Keratinocyte (primary cell): Measurements from ENCODE around the gene ZNF202. TPM values are rescaled to one million over a fixed set of nuclear protein-coding genes. Genes with fewer than 3 reads are reported as not detected.

Source experiments
- DNase-seq: peaks from one replicate; pipeline ENCODE4 v3.0.0-alpha.2; 2011; ENCODE audit warnings: low read depth, missing footprints, low spot score
- FAIRE-seq: peaks from 2 replicates; lab custom pipeline; 2011; peaks lifted over from hg19 to GRCh38; lab: Jason Lieb, UNC
- H2AFZ ChIP-seq: 2 replicates; pipeline ENCODE4 v1.6.0; 2012; ENCODE audit warnings: low read length, control low read depth, inconsistent platforms; ENCODE audit not compliant: control insufficient read depth
- H3K27ac ChIP-seq: 2 replicates; pipeline ENCODE4 v1.5.1; 2011; ENCODE audit warnings: low read length; ENCODE audit not compliant: control insufficient read depth, insufficient read depth
- H3K27me3 ChIP-seq: 3 replicates; pipeline ENCODE4 v1.6.0; 2011; ENCODE audit warnings: low read length; ENCODE audit not compliant: control insufficient read depth, insufficient read depth; ENCODE audit errors: extremely low read depth
- H3K36me3 ChIP-seq, 2 experiments: 2 replicates in 1 of 2; 3 replicates in 1 of 2; pipeline ENCODE4 v1.5.1; 2011; ENCODE audit warnings: low read length in 2 of 2, mild to moderate bottlenecking in 1 of 2; ENCODE audit not compliant: control insufficient read depth in 2 of 2, insufficient read depth in 2 of 2; ENCODE audit errors: extremely low read depth in 1 of 2
- H3K4me1 ChIP-seq: 3 replicates; pipeline ENCODE4 v1.5.1; 2011; ENCODE audit warnings: low read length; ENCODE audit not compliant: control insufficient read depth, insufficient read depth; ENCODE audit errors: extremely low read depth
- H3K4me2 ChIP-seq: 3 replicates; pipeline ENCODE4 v1.6.0; 2011; ENCODE audit warnings: low read depth, low read length; ENCODE audit not compliant: control insufficient read depth, insufficient read depth; ENCODE audit errors: extremely low read depth
- H3K4me3 ChIP-seq, 3 experiments: fragments of 200-600 bp in 1 of 3; sonication (generic) in 1 of 3; 2 replicates in 2 of 3; 3 replicates in 1 of 3; pipeline ENCODE4 v1.5.1; 2011 to 2016; ENCODE audit warnings: low read length in 3 of 3, mild to moderate bottlenecking in 3 of 3, control low read depth in 2 of 3, inconsistent platforms in 1 of 3, low read depth in 1 of 3, mixed read lengths in 1 of 3, mixed run types in 1 of 3, moderate library complexity in 1 of 3; ENCODE audit not compliant: control insufficient read depth in 2 of 3, insufficient read depth in 2 of 3; ENCODE audit errors: extremely low read depth in 1 of 3
- H3K79me2 ChIP-seq: 2 replicates; pipeline ENCODE4 v1.6.0; 2012; ENCODE audit warnings: low read length; ENCODE audit not compliant: control insufficient read depth, insufficient read depth
- H3K9ac ChIP-seq: 3 replicates; pipeline ENCODE4 v1.6.0; 2011; ENCODE audit warnings: low read length; ENCODE audit not compliant: control insufficient read depth, insufficient read depth; ENCODE audit errors: extremely low read depth
- H3K9me1 ChIP-seq: 3 replicates; pipeline ENCODE4 v1.6.0; 2011; ENCODE audit warnings: low read length; ENCODE audit not compliant: control insufficient read depth, insufficient read depth; ENCODE audit errors: extremely low read depth
- H3K9me3 ChIP-seq: 2 replicates; pipeline ENCODE4 v1.5.1; 2012; ENCODE audit warnings: low read depth, low read length; ENCODE audit not compliant: control insufficient read depth
- H4K20me1 ChIP-seq: 3 replicates; pipeline ENCODE4 v1.6.0; 2011; ENCODE audit warnings: low read length; ENCODE audit not compliant: control insufficient read depth, insufficient read depth; ENCODE audit errors: extremely low read depth
- EZH2 ChIP-seq: IDR thresholded peaks from one replicate; pipeline ENCODE4 v1.6.1; 2012; ENCODE audit warnings: inconsistent platforms, mild to moderate bottlenecking, low read length, moderate library complexity
- dilution Hi-C: fragments of 300-500 bp; cut with MboI; formaldehyde crosslinking; loops from one replicate; pipeline ENCODE4 v1.7.0; 2020; ENCODE audit warnings: low sequenced_read_pairs; ENCODE audit not compliant: extremely low pct_ligation_motif_present
- polyA plus RNA-seq, 5 experiments: library from polyadenylated mRNA; depleted of rRNA in 3 of 5; stranded (reverse) in 3 of 5; stranded (forward) in 1 of 5; unstranded in 1 of 5; fragments of >200 nt; gene quantifications; 1 replicate in 1 of 5; 2 replicates in 3 of 5; 3 replicates in 1 of 5; pipeline versions ENCODE4 v1.2.1 to v1.2.3, GENCODE V29; 2011 to 2012; ENCODE audit warnings: missing spikeins in 2 of 5, low read depth in 1 of 5, low replicate concordance in 1 of 5
- TF ChIP-seq, protein P1 (sequence below), 3 experiments: IDR thresholded peaks in 1 of 3; conservative IDR thresholded peaks in 1 of 3; optimal IDR thresholded peaks in 1 of 3; 2 replicates in 2 of 3; 3 replicates in 1 of 3; pipeline versions ENCODE3 to v1.5.1; 2011; ENCODE audit warnings: low read length in 3 of 3, mild to moderate bottlenecking in 3 of 3, moderate library complexity in 2 of 3, control low read depth in 1 of 3, inconsistent platforms in 1 of 3; ENCODE audit not compliant: insufficient read depth in 2 of 3; ENCODE audit errors: extremely low read depth in 1 of 3

ZNF202 gene
- polyA plus RNA-seq, 1 donor (not counting 4 experiments of a cell fraction or from before 2014, with no cell fraction given) = 11.4 TPM

DNA sequence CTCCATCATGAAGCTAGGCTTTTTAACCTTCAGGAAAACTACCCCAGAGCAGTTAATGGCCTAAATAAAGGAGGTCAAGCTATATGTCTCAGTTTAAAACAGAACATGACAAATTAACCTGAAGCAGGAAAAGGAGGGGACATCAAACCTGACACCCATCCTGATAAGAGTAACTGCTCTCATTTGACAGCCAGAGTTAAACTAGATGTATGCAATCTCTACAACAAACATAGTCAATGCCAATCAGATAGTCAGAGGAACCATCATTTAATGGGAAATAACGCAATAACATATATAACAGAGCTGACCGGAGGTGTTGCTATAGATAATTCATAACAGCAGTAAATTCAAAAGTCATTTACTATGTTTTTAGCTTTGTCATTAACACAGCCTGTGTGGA is 3.1 kb downstream of the ZNF202 start:
- H3K9me3 ChIP-seq = no peaks in the 10 kb centered on the region
- no peak overlapping the region for H2AFZ ChIP-seq
- H3K36me3 ChIP-seq = peaks cover 3 to 15% of the 10 kb centered on the region in 2 experiments
- H3K4me1 ChIP-seq = peaks cover 11% of the 10 kb centered on the region
- no peaks in the 10 kb centered on the region for H3K9me1 ChIP-seq
- peaks cover 72% of the 10 kb centered on the region for H3K79me2 ChIP-seq
- no peak for DNase-seq
- TF ChIP-seq, protein P1, sequence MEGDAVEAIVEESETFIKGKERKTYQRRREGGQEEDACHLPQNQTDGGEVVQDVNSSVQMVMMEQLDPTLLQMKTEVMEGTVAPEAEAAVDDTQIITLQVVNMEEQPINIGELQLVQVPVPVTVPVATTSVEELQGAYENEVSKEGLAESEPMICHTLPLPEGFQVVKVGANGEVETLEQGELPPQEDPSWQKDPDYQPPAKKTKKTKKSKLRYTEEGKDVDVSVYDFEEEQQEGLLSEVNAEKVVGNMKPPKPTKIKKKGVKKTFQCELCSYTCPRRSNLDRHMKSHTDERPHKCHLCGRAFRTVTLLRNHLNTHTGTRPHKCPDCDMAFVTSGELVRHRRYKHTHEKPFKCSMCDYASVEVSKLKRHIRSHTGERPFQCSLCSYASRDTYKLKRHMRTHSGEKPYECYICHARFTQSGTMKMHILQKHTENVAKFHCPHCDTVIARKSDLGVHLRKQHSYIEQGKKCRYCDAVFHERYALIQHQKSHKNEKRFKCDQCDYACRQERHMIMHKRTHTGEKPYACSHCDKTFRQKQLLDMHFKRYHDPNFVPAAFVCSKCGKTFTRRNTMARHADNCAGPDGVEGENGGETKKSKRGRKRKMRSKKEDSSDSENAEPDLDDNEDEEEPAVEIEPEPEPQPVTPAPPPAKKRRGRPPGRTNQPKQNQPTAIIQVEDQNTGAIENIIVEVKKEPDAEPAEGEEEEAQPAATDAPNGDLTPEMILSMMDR (optimal IDR thresholded peaks at IDR 0.05 in 1 of 3, IDR thresholded peaks at IDR 0.05 in 1 of 3, conservative IDR thresholded peaks at IDR 0.05 in 1 of 3; ENCODE audit: extremely low read depth in 1 of 3, insufficient read depth in 2 of 3, low read length in 3 of 3) = no peak
- TF ChIP-seq EZH2 = no peak
- no peak overlapping the region for H3K27ac ChIP-seq
- no peaks in the 10 kb centered on the region for H4K20me1 ChIP-seq
- dilution Hi-C loops = no loop called here
- no peak for FAIRE-seq
- H3K4me3 ChIP-seq = no peak overlapping the region
- H3K4me2 ChIP-seq = no peak overlapping the region
- H3K27me3 ChIP-seq = no peaks in the 10 kb centered on the region
- no peak overlapping the region for H3K9ac ChIP-seq

DNA sequence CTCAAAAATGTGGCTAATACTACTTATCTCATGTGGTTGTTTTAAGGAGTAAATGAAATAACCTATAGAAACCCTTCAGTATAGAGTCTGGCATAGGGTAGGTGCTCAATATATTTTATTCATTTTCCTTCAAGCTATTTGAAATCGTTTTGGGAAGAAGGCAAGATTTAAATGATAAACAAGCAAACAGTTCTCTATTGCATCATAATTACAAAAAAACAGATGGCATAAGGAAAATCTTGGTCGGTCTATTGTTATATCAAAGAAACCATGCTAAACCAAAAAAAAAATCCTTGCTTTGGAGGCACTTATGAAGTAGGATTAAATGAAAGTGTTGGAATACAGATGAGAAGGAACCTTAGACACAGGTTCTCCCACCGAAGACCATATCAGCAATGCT is 4.7 kb downstream of the ZNF202 start:
- no peak overlapping the region for H3K9ac ChIP-seq
- peaks cover 8% of the 10 kb centered on the region for H3K4me1 ChIP-seq
- H3K4me3 ChIP-seq = no peak overlapping the region
- no peak overlapping the region for H3K27ac ChIP-seq
- TF ChIP-seq EZH2 = no peak
- TF ChIP-seq, protein P1 (optimal IDR thresholded peaks at IDR 0.05 in 1 of 3, IDR thresholded peaks at IDR 0.05 in 1 of 3, conservative IDR thresholded peaks at IDR 0.05 in 1 of 3; ENCODE audit: extremely low read depth in 1 of 3, insufficient read depth in 2 of 3, low read length in 3 of 3) = no peak
- H2AFZ ChIP-seq = no peak overlapping the region
- H3K27me3 ChIP-seq = no peaks in the 10 kb centered on the region
- no peak for FAIRE-seq
- no peak overlapping the region for H3K4me2 ChIP-seq
- H3K9me1 ChIP-seq = no peaks in the 10 kb centered on the region
- peaks cover 6 to 21% of the 10 kb centered on the region in 2 experiments for H3K36me3 ChIP-seq
- no peaks in the 10 kb centered on the region for H3K9me3 ChIP-seq
- peaks cover 2% of the 10 kb centered on the region for H4K20me1 ChIP-seq
- dilution Hi-C loops = no loop called here
- no peak for DNase-seq
- H3K79me2 ChIP-seq = peaks cover 79% of the 10 kb centered on the region
